Aortic smooth muscle cell (primary cell): ENCODE results near the gene ALKBH7. TPM values are rescaled to one million over a fixed set of nuclear protein-coding genes. Genes with fewer than 3 reads are reported as not detected.

ENCODE experiments used
- total RNA-seq: library from RNA; depleted of rRNA; stranded (reverse); fragments of >200 nt; gene quantifications from 2 replicates; pipeline ENCODE4 v1.2.3, GENCODE V29; 2014

Gene ALKBH7, protein sequence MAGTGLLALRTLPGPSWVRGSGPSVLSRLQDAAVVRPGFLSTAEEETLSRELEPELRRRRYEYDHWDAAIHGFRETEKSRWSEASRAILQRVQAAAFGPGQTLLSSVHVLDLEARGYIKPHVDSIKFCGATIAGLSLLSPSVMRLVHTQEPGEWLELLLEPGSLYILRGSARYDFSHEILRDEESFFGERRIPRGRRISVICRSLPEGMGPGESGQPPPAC
- 22.9 and 26.0 TPM in 2 replicates for total RNA-seq

GRCh38 chr19:6372594-6373095, at the start of gene ALKBH7:
Gene ALKBH7 (plus strand): TSS chr19:6372794. CDS start chr19:6372821, 27 bp downstream.

DNA sequence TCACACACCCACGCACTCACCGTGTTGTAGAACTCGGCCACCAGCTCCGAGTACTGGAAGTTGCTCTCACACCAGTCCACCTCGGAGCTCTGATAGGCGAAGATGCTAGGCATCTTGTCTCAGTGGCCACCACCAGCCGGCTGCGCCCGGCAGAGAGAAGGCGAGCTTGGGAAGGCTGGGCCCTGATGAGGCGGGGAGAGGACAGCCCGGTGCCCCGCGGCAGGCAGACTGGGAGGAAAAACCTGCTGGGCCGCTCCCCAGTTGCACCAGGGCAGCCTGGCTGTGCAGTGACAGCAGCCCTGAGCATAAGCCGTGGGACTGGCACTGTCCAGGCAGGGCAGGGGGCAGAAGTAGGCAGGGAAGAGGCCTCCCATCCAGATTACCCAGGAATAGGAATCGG, 39.2 kb upstream of the ALKBH7 start, which contains the start of gene ACER1:
TSS of gene ACER1 (minus strand) at position 174 of the 400 bp plus-strand sequence. CDS start at position 113, 61 bp downstream.

DNA sequence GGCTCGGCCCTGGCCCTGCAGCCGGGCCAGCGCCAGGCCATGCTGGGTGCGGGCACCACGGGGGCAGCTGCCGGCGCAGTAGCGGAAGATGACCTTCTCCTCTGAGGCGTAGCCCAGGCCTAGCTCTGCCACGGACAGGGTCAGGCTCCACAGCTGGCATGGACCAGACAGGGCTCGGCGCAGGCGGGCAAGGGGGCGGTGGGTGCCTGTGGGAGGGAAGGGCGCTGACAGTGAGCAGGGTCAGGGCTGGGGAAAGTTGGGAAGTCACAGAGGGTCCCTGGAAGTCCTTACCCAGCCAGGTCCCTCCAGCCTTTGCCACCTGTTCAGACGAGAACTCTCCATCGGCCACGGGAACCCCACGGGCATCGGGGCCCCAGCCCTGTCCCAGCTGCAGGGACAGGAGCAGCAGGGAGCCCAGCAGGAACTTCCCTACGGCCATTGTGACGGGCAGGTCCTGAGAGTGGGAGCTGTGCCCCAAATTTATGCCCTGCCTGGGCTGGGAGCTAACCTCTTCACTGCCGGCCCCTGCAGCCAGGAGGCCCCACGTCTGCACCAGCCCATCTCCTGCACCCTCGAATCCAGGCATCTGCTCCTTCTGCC, 2.9 kb downstream of the ALKBH7 start, which contains the start of gene PSPN:
TSS of gene PSPN (minus strand) at position 523 of the 600 bp plus-strand sequence. CDS start at position 439, 84 bp downstream.

GRCh38 chr19:6393074-6393982, 20.7 kb downstream of the ALKBH7 start, which contains the start of gene GTF2F1:
Gene GTF2F1 (minus strand): TSS chr19:6393164. CDS start chr19:6392995, 169 bp downstream.

GRCh38 chr19:6424195-6424938, 51.8 kb downstream of the ALKBH7 start, which contains the start of gene KHSRP:
Gene KHSRP (minus strand): TSS chr19:6424811. CDS start chr19:6424701, 110 bp downstream.

Other genes with a start within 250 kb of the ALKBH7 start
- not detected in 2 replicates for gene ACSBG2, start 237.1 kb upstream of the ALKBH7 start, total RNA-seq
- 3.8 and 5.7 TPM in 2 replicates for gene MLLT1, start 92.8 kb upstream of the ALKBH7 start, total RNA-seq
- gene ACER1, start 39.2 kb upstream of the ALKBH7 start, total RNA-seq, result not detected in 2 replicates
- gene CLPP, start 11.3 kb upstream of the ALKBH7 start, total RNA-seq, result 37.7 and 49.4 TPM in 2 replicates
- 0.68 and 0.79 TPM in 2 replicates for gene PSPN, start 3.1 kb downstream of the ALKBH7 start, total RNA-seq
- gene GTF2F1, start 20.4 kb downstream of the ALKBH7 start, total RNA-seq, result 51.9 and 70.5 TPM in 2 replicates
- gene KHSRP, start 52.0 kb downstream of the ALKBH7 start, total RNA-seq, result 82.6 and 87.7 TPM in 2 replicates
- gene SLC25A41, start 61.0 kb downstream of the ALKBH7 start, total RNA-seq, result not detected in 2 replicates
- gene SLC25A23, start 87.0 kb downstream of the ALKBH7 start, total RNA-seq, result 6.1 and 7.9 TPM in 2 replicates
- not detected in 2 replicates for gene CRB3, start 91.5 kb downstream of the ALKBH7 start, total RNA-seq
- not detected in 2 replicates for gene DENND1C, start 109.0 kb downstream of the ALKBH7 start, total RNA-seq
- gene TUBB4A, start 129.5 kb downstream of the ALKBH7 start, total RNA-seq, result not detected in 2 replicates
- gene TNFSF9, start 158.2 kb downstream of the ALKBH7 start, total RNA-seq, result 0.19 TPM in 1 of 2 replicates, not detected in the other
- gene CD70, start 218.4 kb downstream of the ALKBH7 start, total RNA-seq, result not detected in 2 replicates